Inferior parietal cortex (tissue), 1 donor: ENCODE measurements around the gene CCBE1.

Experiments
- DNase-seq: peaks from one replicate; pipeline ENCODE4 v3.0.0-alpha.2; 2016; ENCODE audit errors: extremely low spot score

The CCBE1 gene

DNA sequence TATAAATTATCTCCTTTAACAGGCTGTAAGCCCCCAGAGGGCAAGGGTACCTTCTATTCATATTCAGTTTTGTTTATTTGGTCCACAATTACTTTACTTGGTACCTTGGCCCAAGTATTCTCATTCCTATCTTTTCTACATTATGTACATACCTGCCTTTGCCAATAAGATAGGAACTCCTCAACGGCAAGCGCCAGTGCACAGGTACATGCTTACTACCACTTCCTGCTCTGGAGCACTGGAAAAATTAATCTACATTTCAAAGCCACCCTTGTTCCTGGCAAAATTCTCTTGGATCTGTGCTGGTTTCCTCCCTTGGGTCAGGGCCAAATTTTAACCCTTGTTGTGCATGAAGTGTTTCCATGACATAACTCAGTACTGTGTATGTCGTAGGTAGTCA is 303.8 kb downstream of the CCBE1 start:
- DNase-seq: no peak

GRCh38 chr18:59388817-59389216 is 308.4 kb downstream of the CCBE1 start:
- no peak for DNase-seq

GRCh38 chr18:59387687-59388565 is 309.3 kb downstream of the CCBE1 start:
- DNase-seq: no peak

GRCh38 chr18:59386909-59387686 is 310.1 kb downstream of the CCBE1 start:
- DNase-seq: no peak

- no peak for DNase-seq
Measured at GRCh38 chr18:59385191-59385590, 312.0 kb downstream of the CCBE1 start.

GRCh38 chr18:59383851-59384250 is 313.4 kb downstream of the CCBE1 start:
- no peak for DNase-seq

GRCh38 chr18:59382383-59382782 is 314.8 kb downstream of the CCBE1 start:
- no peak for DNase-seq

DNA sequence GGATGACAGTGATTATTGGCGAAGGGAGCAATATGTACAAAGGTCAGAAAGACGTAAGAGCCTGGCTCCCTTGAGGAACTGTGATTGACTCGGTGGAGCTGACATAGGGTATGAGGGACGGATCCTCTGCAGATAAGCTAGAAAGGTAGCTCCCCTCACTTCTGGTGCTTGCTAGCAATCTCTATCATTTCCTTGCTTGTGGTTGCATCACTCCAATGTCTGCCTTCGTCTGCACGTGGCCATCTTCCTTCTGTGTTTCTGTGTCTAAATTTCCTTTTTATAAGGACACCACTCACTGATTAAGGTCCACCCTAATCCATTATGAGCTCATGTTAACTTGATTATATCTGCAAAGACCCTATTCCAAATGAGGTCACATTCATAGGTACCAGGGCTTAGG is 315.3 kb downstream of the CCBE1 start:
- DNase-seq: no peak
